ENCODE results near the gene HTRA2. TPM values are rescaled to one million over a fixed set of nuclear protein-coding genes. Genes with fewer than 3 reads are reported as not detected.

The HTRA2 gene
- total and polyA plus RNA-seq, 3 experiments from 2014 or later = 26.0 to 82.1 (median 81.0) TPM

DNA sequence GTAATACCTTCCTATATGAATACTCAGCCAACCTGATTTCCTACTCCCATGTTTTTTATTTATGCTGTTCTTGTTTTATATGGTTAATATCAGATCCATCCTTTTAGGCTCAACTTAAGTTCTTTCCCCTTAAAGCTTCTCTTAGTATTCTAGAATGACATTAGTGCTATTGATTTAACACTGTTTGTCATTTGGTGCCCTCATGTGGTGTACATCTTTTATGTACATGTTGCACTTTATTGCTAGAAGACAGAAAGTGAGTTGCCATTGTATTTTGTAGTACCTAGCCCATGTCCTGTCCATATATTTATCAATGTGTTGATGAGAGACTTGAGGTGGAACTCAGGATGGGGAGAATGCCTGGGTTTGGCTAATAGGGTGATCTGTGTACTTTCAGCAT is 2.5 kb downstream of the HTRA2 start:
- H3K27ac ChIP-seq (ENCODE audit: low read depth, low read length) = no peak overlapping the region
- H3K27ac Mint-ChIP-seq = peak overlapping the region in 7 of 8 donors; percentile 34 to 96 (median 70)
- H3K4me3 Mint-ChIP-seq = peak overlapping the region; percentile 2 to 78 (median 53)
- no peaks in the 10 kb centered on the region for H3K9me3 ChIP-seq (ENCODE audit: low read length)
- peaks cover 28% of the 10 kb centered on the region for H3K4me1 ChIP-seq (ENCODE audit: insufficient read depth, low read length)
- H3K9me3 Mint-ChIP-seq = no peaks in the 10 kb centered on the region
- peaks cover 4% of the 10 kb centered on the region for H3K27me3 ChIP-seq (ENCODE audit: insufficient read depth, low read length, poor library complexity, severe bottlenecking)
- H3K4me1 Mint-ChIP-seq = peaks cover 30 to 40% (median 38%) of the 10 kb centered on the region in 3 donors
- peak in 1 of 5 donors; percentile 36 for DNase-seq
- peaks cover 0 to 3% of the 10 kb centered on the region in 2 donors for H3K27me3 Mint-ChIP-seq
- H3K4me3 ChIP-seq (ENCODE audit: low read length) = no peak overlapping the region
- H3K36me3 ChIP-seq (ENCODE audit: insufficient read depth, low read length) = peaks cover 13% of the 10 kb centered on the region
- ChIA-PET CTCF (interaction anchor here (0.9 to 5.1 kb wide), 15 partner anchors 19 to 282 kb away, joined by 3 to 42 read pairs (median 4); partner anchors contain the start of genes C2orf81, CCDC142, INO80B and MRPL53), POLR2A (interaction anchor here (0.8 to 1.7 kb wide), 3 partner anchors 49 to 78 kb away, joined by 3 to 5 read pairs (median 3); partner anchors contain the start of gene CCDC142)
- H3K36me3 Mint-ChIP-seq = peaks cover 3 to 46% (median 5%) of the 10 kb centered on the region in 3 donors

DNA sequence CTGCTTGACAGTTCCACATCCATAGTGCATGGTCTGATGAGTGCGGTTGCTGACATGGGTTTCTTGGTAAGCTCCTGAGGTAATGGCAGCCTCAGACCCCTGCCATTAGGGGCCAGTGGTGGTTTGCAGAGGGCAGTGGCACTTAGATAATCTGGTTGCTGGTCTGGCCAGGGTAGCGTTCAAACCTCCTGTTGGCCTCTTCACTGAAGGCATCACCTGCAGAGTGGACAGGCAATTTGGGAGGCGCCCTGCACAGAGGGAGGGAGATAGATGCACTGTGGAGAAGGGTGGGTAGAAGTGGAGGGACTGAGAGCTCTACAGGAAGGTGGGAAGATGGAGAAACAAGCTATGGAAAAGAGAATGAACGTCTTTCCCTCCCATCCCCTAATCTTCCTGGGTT is 3.7 kb downstream of the HTRA2 start:
- POLR2A ChIA-PET = no interaction called here
- Mint-ChIP-seq H3K36me3 (peaks cover 0 to 33% (median 0%) of the 10 kb centered on the region in 3 donors), H3K4me1 (peaks cover 23 to 28% (median 27%) of the 10 kb centered on the region in 3 donors), H3K4me3 (no peak overlapping the region), H3K27me3 (peaks cover 0 to 16% of the 10 kb centered on the region in 2 donors), H3K9me3 (no peaks in the 10 kb centered on the region), H3K27ac (peak overlapping the region in 1 of 8 donors; percentile 21)
- Histone ChIP-seq H3K36me3 (ENCODE audit: insufficient read depth, low read length) (peaks cover 9% of the 10 kb centered on the region), H3K4me1 (ENCODE audit: insufficient read depth, low read length) (peaks cover 24% of the 10 kb centered on the region), H3K9me3 (ENCODE audit: low read length) (no peaks in the 10 kb centered on the region), H3K4me3 (ENCODE audit: low read length) (no peak overlapping the region), H3K27me3 (ENCODE audit: insufficient read depth, low read length, poor library complexity, severe bottlenecking) (peaks cover 4% of the 10 kb centered on the region), H3K27ac (ENCODE audit: low read depth, low read length) (no peak overlapping the region)
- no peak for DNase-seq
- CTCF ChIA-PET = interaction anchor here (5.1 kb wide), 1 partner anchor 50 kb away, joined by 42 read pairs; the partner anchor contains the start of genes CCDC142 and TTC31

GRCh38 chr2:74534411-74534810 is 4.7 kb downstream of the HTRA2 start:
- Histone ChIP-seq H3K4me1 (ENCODE audit: insufficient read depth, low read length) (peaks cover 16% of the 10 kb centered on the region), H3K9me3 (ENCODE audit: low read length) (no peaks in the 10 kb centered on the region), H3K27me3 (ENCODE audit: insufficient read depth, low read length, poor library complexity, severe bottlenecking) (peaks cover 4% of the 10 kb centered on the region), H3K36me3 (ENCODE audit: insufficient read depth, low read length) (peaks cover 9% of the 10 kb centered on the region), H3K4me3 (ENCODE audit: low read length) (no peak overlapping the region), H3K27ac (ENCODE audit: low read depth, low read length) (no peak overlapping the region)
- no peak for DNase-seq
- Mint-ChIP-seq H3K4me1 (peaks cover 18 to 20% (median 20%) of the 10 kb centered on the region in 3 donors), H3K36me3 (peaks cover 0 to 26% (median 0%) of the 10 kb centered on the region in 3 donors), H3K4me3 (peak overlapping the region in 1 of 7 donors; percentile 29), H3K27ac (peak overlapping the region in 1 of 8 donors; percentile 66), H3K9me3 (no peaks in the 10 kb centered on the region), H3K27me3 (peaks cover 4 to 25% of the 10 kb centered on the region in 2 donors)
- ChIA-PET POLR2A (no interaction called here), CTCF (no interaction called here)

DNA sequence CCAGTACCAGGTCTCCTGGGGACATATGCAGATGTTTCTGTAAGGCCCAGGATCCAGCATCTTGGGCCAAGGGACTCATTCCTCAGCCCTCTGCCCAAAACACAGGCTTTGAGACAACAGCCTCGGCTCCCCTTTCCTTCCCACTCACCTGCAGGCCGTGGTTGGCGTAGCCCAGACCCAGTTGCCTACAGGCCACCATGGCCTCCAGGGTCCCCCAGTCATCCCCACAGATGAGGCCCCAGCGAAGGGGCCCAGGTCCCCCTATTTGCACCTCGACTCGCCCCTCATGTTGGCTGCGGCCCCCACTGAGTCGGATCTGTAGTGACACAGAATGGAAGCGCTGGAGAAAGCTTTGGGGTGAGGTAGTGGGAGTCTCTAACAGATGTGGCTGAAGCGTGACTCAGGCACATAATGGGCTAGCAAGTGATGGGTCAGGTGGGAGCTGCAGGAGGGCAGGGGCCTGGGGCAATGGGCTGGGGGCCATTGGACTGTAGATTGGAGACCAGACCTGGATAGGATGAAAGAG is 5.8 kb downstream of the HTRA2 start:
- Histone ChIP-seq H3K27ac (ENCODE audit: low read depth, low read length) (no peak overlapping the region), H3K4me3 (ENCODE audit: low read length) (no peak overlapping the region), H3K36me3 (ENCODE audit: insufficient read depth, low read length) (peaks cover 9% of the 10 kb centered on the region), H3K9me3 (ENCODE audit: low read length) (no peaks in the 10 kb centered on the region), H3K4me1 (ENCODE audit: insufficient read depth, low read length) (peaks cover 15% of the 10 kb centered on the region), H3K27me3 (ENCODE audit: insufficient read depth, low read length, poor library complexity, severe bottlenecking) (peaks cover 4% of the 10 kb centered on the region)
- POLR2A ChIA-PET = no interaction called here
- CTCF ChIA-PET = no interaction called here
- Mint-ChIP-seq H3K4me1 (peaks cover 17 to 19% (median 19%) of the 10 kb centered on the region in 3 donors), H3K36me3 (peaks cover 0 to 20% (median 0%) of the 10 kb centered on the region in 3 donors), H3K4me3 (peak overlapping the region in 1 of 7 donors; percentile 48), H3K9me3 (no peaks in the 10 kb centered on the region), H3K27ac (peak overlapping the region in 2 of 8 donors; percentile 16 to 88), H3K27me3 (peaks cover 10 to 30% of the 10 kb centered on the region in 2 donors)
- DNase-seq = no peak

DNA sequence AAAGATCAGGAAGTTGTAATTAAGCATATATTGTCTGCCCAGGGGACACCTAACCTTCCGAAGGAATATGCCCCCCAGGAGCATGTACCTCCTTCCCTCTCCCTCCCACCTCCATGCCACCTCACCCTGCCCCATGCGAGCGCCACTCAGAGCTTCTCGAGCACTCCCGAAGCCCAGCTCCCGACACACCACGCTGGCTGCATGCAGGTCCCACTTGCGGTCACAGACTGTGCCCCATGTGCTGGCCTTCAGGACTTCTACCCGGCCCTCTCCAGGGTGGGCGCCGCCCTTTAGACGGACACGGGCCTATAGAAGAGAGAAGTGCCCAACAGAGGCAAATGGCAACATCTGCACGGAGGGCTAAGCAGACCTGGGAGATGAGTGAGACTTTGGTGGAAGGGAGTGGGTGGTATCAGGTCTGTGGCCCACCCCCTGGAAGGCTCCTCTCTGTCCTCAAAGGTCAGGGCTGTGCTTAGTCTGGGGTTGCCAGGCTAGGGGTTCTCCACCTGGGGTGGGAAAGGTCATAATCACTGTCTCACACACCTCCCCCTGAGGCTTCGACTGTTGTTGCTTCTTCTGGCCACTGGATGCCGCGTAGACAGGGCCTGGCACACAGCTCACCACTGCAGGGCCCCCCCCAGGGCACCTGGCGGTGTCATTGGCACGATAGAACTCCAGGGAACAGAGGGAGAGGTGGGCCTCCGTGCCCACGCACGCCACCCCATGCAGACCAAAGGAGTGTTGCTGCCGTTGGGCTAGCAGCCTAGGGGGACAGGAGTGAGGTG is 6.6 kb downstream of the HTRA2 start:
- peaks cover 0 to 19% (median 0%) of the 10 kb centered on the region in 3 donors for H3K36me3 Mint-ChIP-seq
- peaks cover 14 to 35% of the 10 kb centered on the region in 2 donors for H3K27me3 Mint-ChIP-seq
- H3K4me1 Mint-ChIP-seq = peaks cover 8 to 11% (median 10%) of the 10 kb centered on the region in 3 donors
- Histone ChIP-seq H3K27ac (ENCODE audit: low read depth, low read length) (no peak overlapping the region), H3K9me3 (ENCODE audit: low read length) (no peaks in the 10 kb centered on the region), H3K4me1 (ENCODE audit: insufficient read depth, low read length) (peaks cover 7% of the 10 kb centered on the region), H3K4me3 (ENCODE audit: low read length) (no peak overlapping the region), H3K36me3 (ENCODE audit: insufficient read depth, low read length) (peaks cover 9% of the 10 kb centered on the region), H3K27me3 (ENCODE audit: insufficient read depth, low read length, poor library complexity, severe bottlenecking) (peaks cover 7% of the 10 kb centered on the region)
- no peak overlapping the region for H3K4me3 Mint-ChIP-seq
- H3K27ac Mint-ChIP-seq = no peak overlapping the region
- DNase-seq = no peak
- POLR2A ChIA-PET = no interaction called here
- H3K9me3 Mint-ChIP-seq = no peaks in the 10 kb centered on the region
- CTCF ChIA-PET = no interaction called here

- Mint-ChIP-seq H3K4me3 (no peak overlapping the region), H3K36me3 (peaks cover 0 to 16% (median 0%) of the 10 kb centered on the region in 3 donors), H3K27ac (no peak overlapping the region), H3K27me3 (peaks cover 14 to 37% of the 10 kb centered on the region in 2 donors), H3K4me1 (peaks cover 2 to 3% (median 2%) of the 10 kb centered on the region in 3 donors), H3K9me3 (no peaks in the 10 kb centered on the region)
- CTCF ChIA-PET = no interaction called here
- POLR2A ChIA-PET = no interaction called here
- Histone ChIP-seq H3K27me3 (ENCODE audit: insufficient read depth, low read length, poor library complexity, severe bottlenecking) (peaks cover 8% of the 10 kb centered on the region), H3K4me1 (ENCODE audit: insufficient read depth, low read length) (no peaks in the 10 kb centered on the region), H3K4me3 (ENCODE audit: low read length) (no peak overlapping the region), H3K9me3 (ENCODE audit: low read length) (no peaks in the 10 kb centered on the region), H3K27ac (ENCODE audit: low read depth, low read length) (no peak overlapping the region), H3K36me3 (ENCODE audit: insufficient read depth, low read length) (peaks cover 9% of the 10 kb centered on the region)
- no peak for DNase-seq
Measured at GRCh38 chr2:74537140-74537539, 7.4 kb downstream of the HTRA2 start.

- Mint-ChIP-seq H3K4me3 (no peak overlapping the region), H3K36me3 (peaks cover 0 to under 1% (median 0%) of the 10 kb centered on the region in 3 donors), H3K9me3 (no peaks in the 10 kb centered on the region), H3K27me3 (peaks cover 17 to 49% of the 10 kb centered on the region in 2 donors), H3K4me1 (no peaks in the 10 kb centered on the region), H3K27ac (no peak overlapping the region)
- Histone ChIP-seq H3K36me3 (ENCODE audit: insufficient read depth, low read length) (peaks cover under 1% of the 10 kb centered on the region), H3K4me1 (ENCODE audit: insufficient read depth, low read length) (no peaks in the 10 kb centered on the region), H3K9me3 (ENCODE audit: low read length) (no peaks in the 10 kb centered on the region), H3K27ac (ENCODE audit: low read depth, low read length) (no peak overlapping the region), H3K27me3 (ENCODE audit: insufficient read depth, low read length, poor library complexity, severe bottlenecking) (peaks cover 12% of the 10 kb centered on the region), H3K4me3 (ENCODE audit: low read length) (no peak overlapping the region)
- CTCF ChIA-PET = no interaction called here
- POLR2A ChIA-PET = interaction anchor here (1.1 kb wide), 1 partner anchor 15 kb away, joined by 4 read pairs; no protein-coding TSS in a partner anchor
- DNase-seq = no peak
Measured at GRCh38 chr2:74538881-74539339, 9.2 kb downstream of the HTRA2 start.

GRCh38 chr2:74540291-74540690 is 10.6 kb downstream of the HTRA2 start:
- Histone ChIP-seq H3K36me3 (ENCODE audit: insufficient read depth, low read length) (no peaks in the 10 kb centered on the region), H3K4me1 (ENCODE audit: insufficient read depth, low read length) (no peaks in the 10 kb centered on the region), H3K9me3 (ENCODE audit: low read length) (no peaks in the 10 kb centered on the region), H3K27me3 (ENCODE audit: insufficient read depth, low read length, poor library complexity, severe bottlenecking) (peaks cover 12% of the 10 kb centered on the region), H3K4me3 (ENCODE audit: low read length) (no peak overlapping the region), H3K27ac (ENCODE audit: low read depth, low read length) (no peak overlapping the region)
- peaks cover 22 to 53% of the 10 kb centered on the region in 2 donors for H3K27me3 Mint-ChIP-seq
- DNase-seq = no peak
- H3K4me3 Mint-ChIP-seq = no peak overlapping the region
- H3K27ac Mint-ChIP-seq = no peak overlapping the region
- H3K4me1 Mint-ChIP-seq = no peaks in the 10 kb centered on the region
- H3K9me3 Mint-ChIP-seq = no peaks in the 10 kb centered on the region
- POLR2A ChIA-PET = no interaction called here
- CTCF ChIA-PET = interaction anchor here (0.8 kb wide), 1 partner anchor 10 kb away, joined by 3 read pairs; the partner anchor contains the start of gene HTRA2
- H3K36me3 Mint-ChIP-seq = no peaks in the 10 kb centered on the region

Measured in CD8-positive, alpha-beta memory T cell (primary cell).